Mucosa of descending colon (tissue), 3 donors: Measurements from ENCODE around the gene ERVMER34-1. TPM values are rescaled to one million over a fixed set of nuclear protein-coding genes. Genes with fewer than 3 reads are reported as not detected.

Experiments
- ATAC-seq: fragments of 200-7000 bp; cut with Tn5 transposase; one replicate; pipeline ENCODE4 v1.9.1; 2020; ENCODE audit warnings: mild to moderate bottlenecking, moderate library complexity
- DNase-seq, 3 donors: peaks; one replicate each; pipeline ENCODE4 v3.0.0-alpha.2; 2020
- H3K36me3 ChIP-seq: fragments of 200-600 bp; one replicate; pipeline ENCODE4 v1.8.0; 2021; ENCODE audit warnings: low read depth, mild to moderate bottlenecking
- H3K4me1 ChIP-seq: fragments of 200-600 bp; one replicate; pipeline ENCODE4 v1.8.0; 2021; ENCODE audit warnings: low read depth, mild to moderate bottlenecking
- H3K4me3 ChIP-seq: fragments of 200-600 bp; one replicate; pipeline ENCODE4 v1.8.0; 2021; ENCODE audit warnings: mild to moderate bottlenecking
- H3K9me3 ChIP-seq: fragments of 200-600 bp; one replicate; pipeline ENCODE4 v1.8.0; 2021; ENCODE audit warnings: mild to moderate bottlenecking
- CTCF ChIP-seq: fragments of 200-600 bp; IDR thresholded peaks from one replicate; pipeline ENCODE4 v1.8.0; 2022; ENCODE audit warnings: antibody characterized with exemption, mild to moderate bottlenecking
- intact Hi-C, 2 donors: fragments of 100-400 bp; cut with DNase I in 1 of 2; cut with micrococcal nuclease in 1 of 2; formaldehyde crosslinking; loops; one replicate each; pipeline versions ENCODE4 v1.11.0 to v1.11.1; 2022; cut with DNase I, micrococcal nuclease
- microRNA-seq: library from miRNA; unstranded; fragments of <30 nt; microRNA quantifications from one replicate; pipeline ENCODE4, GENCODE V29; 2019
- total RNA-seq, 3 donors: library from RNA; stranded (reverse); fragmentation: NEBNext Ultra II Directional in 2 of 3; extraction: Animal tissue kit (Norgen Biotek cat#: 25700) in 2 of 3; gene quantifications; one replicate each; pipeline versions ENCODE4 v1.2.1 to v1.2.4, GENCODE V29; 2021 to 2023
- donor health status: DM: no; HTN: no; CAD: no; lungs with moderate emphysema.
- donor health status: DM: no; HTN: no; CAD: no.
- donor health status: DM: no; HTN: yes; CAD: no.

The ERVMER34-1 gene
- total RNA-seq, 3 donors from 2014 or later = 0.24 to 0.70 (median 0.58) TPM

GRCh38 chr4:52704133-52704532 lies 47.1 kb downstream of the ERVMER34-1 start:
- H3K4me3 ChIP-seq = no peak overlapping the region
- ATAC-seq (no peak), DNase-seq (no peak)
- H3K9me3 ChIP-seq = no peaks in the 10 kb centered on the region
- H3K4me1 ChIP-seq = no peaks in the 10 kb centered on the region
- no peaks in the 10 kb centered on the region for H3K36me3 ChIP-seq
- TF ChIP-seq CTCF = no peak
- intact Hi-C loops = no loop called here

GRCh38 chr4:52701207-52701606 lies 50.0 kb downstream of the ERVMER34-1 start:
- Histone ChIP-seq H3K9me3 (no peaks in the 10 kb centered on the region), H3K4me1 (no peaks in the 10 kb centered on the region), H3K36me3 (no peaks in the 10 kb centered on the region), H3K4me3 (no peak overlapping the region)
- ATAC-seq = no peak
- intact Hi-C loops = no loop called here
- no peak for DNase-seq
- no peak for TF ChIP-seq CTCF

- no peak for TF ChIP-seq CTCF
- Histone ChIP-seq H3K4me3 (no peak overlapping the region), H3K9me3 (peaks cover 19% of the 10 kb centered on the region), H3K4me1 (no peaks in the 10 kb centered on the region), H3K36me3 (no peaks in the 10 kb centered on the region)
- DNase-seq = no peak
- no peak for ATAC-seq
- intact Hi-C loops = no loop called here
These were observed 56.3 kb downstream of the ERVMER34-1 start for GRCh38 chr4:52694936-52695335.

GRCh38 chr4:52693492-52693891 lies 57.7 kb downstream of the ERVMER34-1 start:
- no peak for TF ChIP-seq CTCF
- Histone ChIP-seq H3K4me1 (no peaks in the 10 kb centered on the region), H3K9me3 (peaks cover 19% of the 10 kb centered on the region), H3K4me3 (no peak overlapping the region), H3K36me3 (no peaks in the 10 kb centered on the region)
- ATAC-seq = no peak
- intact Hi-C loops = no loop called here
- DNase-seq = no peak

Small RNA genes within 50 kb of the gene (microRNA-seq; reads per million reads assigned to microRNA genes)
- 15.8 reads per million, percentile 39 among the genes with 10 or more reads in this experiment for gene MIR4449

Other genes starting within 250 kb of the ERVMER34-1 start
- 10 to 100 TPM; 12.5 to 18.2 (median 14.8) TPM for gene USP46, start 92.1 kb downstream of the ERVMER34-1 start, total RNA-seq
- gene RASL11B, start 110.9 kb upstream of the ERVMER34-1 start, total RNA-seq = under 1 TPM; 0.26 to 0.76 (median 0.60) TPM